Transverse colon (tissue), 4 donors: ENCODE results near the gene WDR27. TPM values are rescaled to one million over a fixed set of nuclear protein-coding genes. Genes with fewer than 3 reads are reported as not detected.

ENCODE experiments used
- DNase-seq: peaks from one replicate; pipeline ENCODE4 v3.0.0-alpha.2; 2019
- H3K27ac ChIP-seq, 4 donors: fragments of 200-600 bp; sonication (generic); 2 replicates each; pipeline ENCODE4 v1.5.1; 2016 to 2018; ENCODE audit warnings: inconsistent platforms in 4 of 4
- H3K27me3 ChIP-seq: fragments of 200-600 bp; sonication (generic); 2 replicates; pipeline ENCODE4 v1.5.1; 2017; ENCODE audit warnings: inconsistent platforms
- H3K36me3 ChIP-seq, 4 donors: fragments of 200-600 bp; sonication (generic); 2 replicates each; pipeline ENCODE4 v1.5.1; 2017 to 2019; ENCODE audit warnings: inconsistent platforms in 4 of 4
- H3K4me1 ChIP-seq, 4 donors: fragments of 200-600 bp; sonication (generic); 2 replicates each; pipeline ENCODE4 v1.5.1; 2017 to 2020; ENCODE audit warnings: inconsistent platforms in 4 of 4
- H3K4me3 ChIP-seq, 4 donors: fragments of 200-600 bp; sonication (generic); 1 replicate in 1 of 4; 2 replicates in 3 of 4; pipeline versions ENCODE4 v1.5.1 to v1.6.1; 2017 to 2019; ENCODE audit warnings: inconsistent platforms in 4 of 4
- H3K9me3 ChIP-seq, 2 donors: fragments of 200-600 bp; sonication (generic); 2 replicates each; pipeline ENCODE4 v1.5.1; 2017 to 2019; ENCODE audit warnings: inconsistent platforms in 2 of 2
- EP300 ChIP-seq: sonication (generic); formaldehyde crosslinking; IDR thresholded peaks from one replicate; pipeline ENCODE4 v1.6.1; 2017; ENCODE audit warnings: antibody characterized with exemption, low read depth
- POLR2A ChIP-seq: fragments of 450-650 bp; IDR thresholded peaks from one replicate; pipeline ENCODE4 v1.6.1; 2016; ENCODE audit warnings: antibody characterized with exemption, mild to moderate bottlenecking, moderate library complexity
- POLR2AphosphoS5 ChIP-seq, 3 donors: sonication (generic); formaldehyde crosslinking; IDR thresholded peaks; one replicate each; pipeline ENCODE4 v1.6.1; 2016; ENCODE audit warnings: antibody characterized with exemption in 3 of 3
- WGBS, 2 donors: methylation state at CpG; one replicate each; pipeline ENCODE4 v1.1.5; 2018; ENCODE audit warnings: low coverage in 1 of 2; 5-methylcytosine and 5-hydroxymethylcytosine counted together
- in situ Hi-C, 4 donors: fragments of 200-750 bp; cut with MboI; loops; one replicate each; pipeline versions ENCODE4 v1.15.0 to v1.15.1; 2017; ENCODE audit warnings: low sequenced_read_pairs in 3 of 4, low pct_ligation_motif_present in 1 of 4, low pct_unique_long_range_greater_than_20kb in 1 of 4
- intact Hi-C: fragments of 100-400 bp; cut with DNase I; formaldehyde crosslinking; loops from one replicate; pipeline ENCODE4 v1.15.1; 2023; ENCODE audit warnings: low total_unique reads
- total RNA-seq, 4 donors: library from RNA; depleted of rRNA; stranded (reverse); fragments of >200 nt; gene quantifications; one replicate each; pipeline ENCODE4 v1.1.0, GENCODE V29; 2016
- TF ChIP-seq, protein P1 (sequence below), 5 experiments: fragments of 200-600 bp in 3 of 5; fragments of 450-650 bp in 2 of 5; sonication (generic) in 3 of 5; IDR thresholded peaks; 1 replicate in 2 of 5; 2 replicates in 3 of 5; pipeline ENCODE4 v1.5.1; 2016 to 2017; ENCODE audit warnings: antibody characterized with exemption in 5 of 5, inconsistent platforms in 3 of 5, mild to moderate bottlenecking in 2 of 5, moderate library complexity in 1 of 5

Gene WDR27
- total RNA-seq, 4 donors from 2014 or later, result 44.9 to 75.0 (median 57.0) TPM

DNA sequence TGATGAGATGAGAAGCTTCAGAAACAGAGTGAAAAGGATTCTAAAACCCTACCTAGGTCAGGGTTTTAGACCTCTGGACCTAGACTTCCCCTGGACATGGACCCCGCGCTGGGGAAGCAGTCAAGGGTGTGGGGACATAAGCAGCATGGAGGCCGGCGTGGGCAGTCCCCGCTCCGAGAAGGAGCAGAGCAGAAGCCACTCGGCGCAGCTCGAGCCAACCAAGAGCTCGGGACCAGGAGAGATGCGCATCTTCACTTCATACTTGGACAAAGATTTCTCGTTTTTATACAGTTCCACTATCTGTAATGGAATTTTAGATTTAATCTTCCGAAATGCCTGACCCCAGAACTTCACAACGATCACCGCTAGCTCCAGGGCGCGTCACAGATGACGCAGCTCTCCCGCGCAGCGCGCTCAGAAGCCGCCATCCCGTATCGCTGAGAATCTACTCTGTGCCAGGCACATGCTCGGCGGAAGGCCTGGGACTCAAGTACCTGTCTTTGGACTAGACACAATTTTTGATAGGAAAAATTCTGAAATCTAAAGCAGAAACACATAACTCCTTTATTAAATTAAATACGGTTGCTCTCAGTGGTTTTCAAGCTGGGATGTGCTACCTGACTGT is 60.3 kb downstream of the WDR27 start:
- Histone ChIP-seq H3K36me3 (no peaks in the 10 kb centered on the region), H3K27ac (no peak overlapping the region), H3K27me3 (no peaks in the 10 kb centered on the region), H3K4me1 (no peaks in the 10 kb centered on the region), H3K4me3 (no peak overlapping the region), H3K9me3 (no peaks in the 10 kb centered on the region)
- 97 to 100% methylated on average over 3 to 28 of the region's 28 CpGs for WGBS, 2 donors
- in situ Hi-C loops (no loop called here), intact Hi-C loops (no loop called here)
- no peak for TF ChIP-seq EP300
- TF ChIP-seq POLR2AphosphoS5 (IDR thresholded peaks at IDR 0.05), result no peak
- TF ChIP-seq, protein P1, sequence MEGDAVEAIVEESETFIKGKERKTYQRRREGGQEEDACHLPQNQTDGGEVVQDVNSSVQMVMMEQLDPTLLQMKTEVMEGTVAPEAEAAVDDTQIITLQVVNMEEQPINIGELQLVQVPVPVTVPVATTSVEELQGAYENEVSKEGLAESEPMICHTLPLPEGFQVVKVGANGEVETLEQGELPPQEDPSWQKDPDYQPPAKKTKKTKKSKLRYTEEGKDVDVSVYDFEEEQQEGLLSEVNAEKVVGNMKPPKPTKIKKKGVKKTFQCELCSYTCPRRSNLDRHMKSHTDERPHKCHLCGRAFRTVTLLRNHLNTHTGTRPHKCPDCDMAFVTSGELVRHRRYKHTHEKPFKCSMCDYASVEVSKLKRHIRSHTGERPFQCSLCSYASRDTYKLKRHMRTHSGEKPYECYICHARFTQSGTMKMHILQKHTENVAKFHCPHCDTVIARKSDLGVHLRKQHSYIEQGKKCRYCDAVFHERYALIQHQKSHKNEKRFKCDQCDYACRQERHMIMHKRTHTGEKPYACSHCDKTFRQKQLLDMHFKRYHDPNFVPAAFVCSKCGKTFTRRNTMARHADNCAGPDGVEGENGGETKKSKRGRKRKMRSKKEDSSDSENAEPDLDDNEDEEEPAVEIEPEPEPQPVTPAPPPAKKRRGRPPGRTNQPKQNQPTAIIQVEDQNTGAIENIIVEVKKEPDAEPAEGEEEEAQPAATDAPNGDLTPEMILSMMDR (IDR thresholded peaks at IDR 0.05), result no peak
- TF ChIP-seq POLR2A, result no peak
- no peak for DNase-seq

DNA sequence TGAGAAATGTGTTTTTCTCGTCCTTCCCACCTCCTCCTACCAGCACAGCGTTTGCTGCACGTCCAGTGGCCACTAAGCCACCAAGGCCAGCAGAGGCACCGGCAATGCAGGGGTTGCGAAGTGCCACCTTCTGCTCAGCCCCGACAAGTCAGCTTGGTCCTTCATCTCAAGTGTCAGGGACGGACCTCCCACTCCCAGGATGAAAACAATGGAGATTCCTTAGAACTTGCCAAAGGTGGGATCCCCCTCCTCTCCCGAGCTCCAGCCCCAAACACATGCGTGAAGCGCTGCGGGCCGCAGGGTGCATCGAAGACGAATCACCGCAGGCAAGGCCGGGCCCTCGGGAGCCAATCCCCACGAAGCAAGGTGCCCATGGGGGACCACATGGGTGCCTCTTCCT is 60.8 kb downstream of the WDR27 start:
- WGBS, 2 donors, result 94% methylated on average over 18 of the region's 18 CpGs; no CpG with 5 or more reads in 1 of the 2 donors
- TF ChIP-seq POLR2AphosphoS5 (IDR thresholded peaks at IDR 0.05) (no peak), POLR2A (no peak), EP300 (no peak)
- TF ChIP-seq, protein P1 (IDR thresholded peaks at IDR 0.05), result no peak
- no peaks in the 10 kb centered on the region for H3K4me1 ChIP-seq
- H3K4me3 ChIP-seq, result no peak overlapping the region
- DNase-seq, result no peak
- H3K36me3 ChIP-seq, result no peaks in the 10 kb centered on the region
- in situ Hi-C loops, result no loop called here
- intact Hi-C loops, result no loop called here
- no peaks in the 10 kb centered on the region for H3K9me3 ChIP-seq
- H3K27ac ChIP-seq, result no peak overlapping the region
- no peaks in the 10 kb centered on the region for H3K27me3 ChIP-seq

DNA sequence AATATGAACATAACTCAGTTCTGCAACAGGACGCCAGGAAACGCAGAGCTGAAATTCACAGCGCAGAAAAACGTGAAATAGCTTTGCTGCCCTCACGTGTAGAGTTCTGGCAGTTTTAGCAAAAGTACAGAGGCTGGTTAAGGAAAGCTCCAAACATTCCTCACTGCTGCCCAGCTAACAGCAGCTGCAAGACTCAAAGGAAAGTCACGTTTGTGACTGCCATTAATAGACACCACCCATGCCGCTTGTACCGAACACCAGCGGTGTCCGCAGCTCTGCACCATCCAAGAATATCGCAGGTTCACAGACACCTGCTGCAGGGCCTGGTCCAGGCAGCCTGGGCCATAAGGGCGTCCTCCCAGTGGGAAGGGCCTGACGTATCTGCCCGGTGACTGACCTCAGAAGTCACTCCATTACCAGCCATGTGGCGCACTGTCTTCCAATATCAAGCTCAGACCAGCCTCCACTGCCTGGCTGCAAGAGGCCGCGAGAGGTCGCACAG is 61.4 kb downstream of the WDR27 start:
- DNase-seq, result no peak
- TF ChIP-seq EP300 (no peak), POLR2A (no peak), POLR2AphosphoS5 (IDR thresholded peaks at IDR 0.05) (no peak)
- TF ChIP-seq, protein P1 (IDR thresholded peaks at IDR 0.05), result no peak
- Histone ChIP-seq H3K4me1 (no peaks in the 10 kb centered on the region), H3K27ac (no peak overlapping the region), H3K4me3 (no peak overlapping the region), H3K9me3 (no peaks in the 10 kb centered on the region), H3K36me3 (no peaks in the 10 kb centered on the region), H3K27me3 (no peaks in the 10 kb centered on the region)
- in situ Hi-C loops, result no loop called here
- intact Hi-C loops, result no loop called here
- 94% methylated on average over 17 of the region's 18 CpGs; no CpG with 5 or more reads in 1 of the 2 donors for WGBS, 2 donors

DNA sequence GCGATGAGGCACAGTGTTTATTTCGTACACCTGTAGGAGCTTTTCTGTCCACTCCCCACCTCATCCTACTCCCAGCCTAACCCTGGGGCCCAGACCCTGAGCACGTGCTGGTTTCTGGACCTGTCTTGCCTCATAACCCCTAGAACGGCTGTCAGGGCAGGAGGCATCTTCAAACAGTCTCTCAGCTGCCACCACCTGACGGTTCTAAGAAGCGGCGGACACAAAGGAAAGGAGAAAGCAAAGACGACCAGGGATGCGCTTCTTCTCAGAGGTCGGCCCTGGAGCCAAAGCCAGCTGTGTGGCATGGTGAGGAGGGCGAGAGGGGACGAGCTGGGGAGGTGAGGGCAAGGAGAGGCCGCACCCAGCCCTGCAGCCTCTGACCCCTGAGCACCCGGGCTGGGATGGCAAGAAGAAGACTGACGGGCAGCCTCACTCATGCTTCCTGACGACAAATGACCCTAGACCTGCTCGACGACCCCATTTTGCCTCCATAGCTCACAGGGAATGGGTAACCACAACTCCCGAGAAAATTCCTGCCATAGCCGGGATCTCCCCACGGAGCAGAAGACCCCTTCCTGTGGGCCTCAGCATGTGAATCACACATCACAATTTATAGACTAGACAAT is 62.1 kb downstream of the WDR27 start:
- H3K27ac ChIP-seq, result no peak overlapping the region
- no peak for DNase-seq
- no peaks in the 10 kb centered on the region for H3K27me3 ChIP-seq
- no peaks in the 10 kb centered on the region for H3K36me3 ChIP-seq
- no peak overlapping the region for H3K4me3 ChIP-seq
- intact Hi-C loops, result no loop called here
- in situ Hi-C loops, result no loop called here
- WGBS, 2 donors, result 84 to 100% methylated on average over 1 to 21 of the region's 21 CpGs
- TF ChIP-seq, protein P1 (IDR thresholded peaks at IDR 0.05), result no peak
- no peak for TF ChIP-seq POLR2AphosphoS5 (IDR thresholded peaks at IDR 0.05)
- TF ChIP-seq POLR2A, result no peak
- TF ChIP-seq EP300, result no peak
- H3K4me1 ChIP-seq, result no peaks in the 10 kb centered on the region
- no peaks in the 10 kb centered on the region for H3K9me3 ChIP-seq
